ENCODE data around the gene KLK8.
"Not testable (repeated sequence)": the region's sequence is repeated elsewhere in the genome, so short reads cannot be mapped to it uniquely, and the experiment has no call there.

KLK8 gene

GRCh38 chr19:51000981-51001380 lies 423 bp downstream of the KLK8 start:
- H3K9me3 ChIP-seq (ENCODE audit: control extremely low read depth in 1 of 5, control insufficient read depth in 4 of 5, insufficient read depth in 2 of 5, low read depth in 1 of 5, low read length in 4 of 5): no peaks in the 10 kb centered on the region
- CTCF ChIA-PET: no interaction called here
- no peaks in the 10 kb centered on the region for H3K4me1 ChIP-seq (ENCODE audit: control extremely low read depth in 1 of 4, control insufficient read depth in 4 of 4, insufficient read depth in 4 of 4, low read length in 3 of 4)
- no peaks in the 10 kb centered on the region for H3K36me3 ChIP-seq (ENCODE audit: control insufficient read depth in 4 of 4, insufficient read depth in 4 of 4, low read length in 3 of 4)
- no peak overlapping the region for H3K4me3 ChIP-seq (ENCODE audit: control insufficient read depth in 1 of 7, extremely low read depth in 1 of 7, insufficient read depth in 4 of 7, low read depth in 2 of 7, low read length in 6 of 7)
- 56% methylated on average over 7 of the region's 16 CpGs for WGBS (ENCODE audit: insufficient coverage)
- H3K27ac ChIP-seq (ENCODE audit: insufficient read depth in 1 of 2, low read depth in 1 of 2, low read length in 2 of 2, poor library complexity in 1 of 2, severe bottlenecking in 2 of 2): no peak overlapping the region
- DNase-seq: no peak
- POLR2A ChIA-PET: no interaction called here
- H3K27me3 ChIP-seq (replicated peaks in 2 of 5; ENCODE audit: control insufficient read depth in 4 of 5, insufficient read depth in 5 of 5, low read length in 4 of 5): peaks cover 2 to 78% (median 16%) of the 10 kb centered on the region in 5 experiments

- peaks cover 2 to 79% (median 16%) of the 10 kb centered on the region in 5 experiments for H3K27me3 ChIP-seq (replicated peaks in 2 of 5; ENCODE audit: control insufficient read depth in 4 of 5, insufficient read depth in 5 of 5, low read length in 4 of 5)
- no peak overlapping the region for H3K4me3 ChIP-seq (ENCODE audit: control insufficient read depth in 1 of 7, extremely low read depth in 1 of 7, insufficient read depth in 4 of 7, low read depth in 2 of 7, low read length in 6 of 7)
- H3K36me3 ChIP-seq (ENCODE audit: control insufficient read depth in 4 of 4, insufficient read depth in 4 of 4, low read length in 3 of 4): no peaks in the 10 kb centered on the region
- no peak overlapping the region for H3K27ac ChIP-seq (ENCODE audit: insufficient read depth in 1 of 2, low read depth in 1 of 2, low read length in 2 of 2, poor library complexity in 1 of 2, severe bottlenecking in 2 of 2)
- ChIA-PET POLR2A (no interaction called here), CTCF (no interaction called here)
- no peaks in the 10 kb centered on the region for H3K4me1 ChIP-seq (ENCODE audit: control extremely low read depth in 1 of 4, control insufficient read depth in 4 of 4, insufficient read depth in 4 of 4, low read length in 3 of 4)
- DNase-seq: no peak
- whole genome bisulfite sequencing (ENCODE audit: insufficient coverage): 95% methylated on average over 10 of the region's 10 CpGs
- H3K9me3 ChIP-seq (ENCODE audit: control extremely low read depth in 1 of 5, control insufficient read depth in 4 of 5, insufficient read depth in 2 of 5, low read depth in 1 of 5, low read length in 4 of 5): no peaks in the 10 kb centered on the region
Measured at GRCh38 chr19:51000426-51000825, 978 bp downstream of the KLK8 start.

- Histone ChIP-seq H3K27me3 (replicated peaks in 2 of 5; ENCODE audit: control insufficient read depth in 4 of 5, insufficient read depth in 5 of 5, low read length in 4 of 5) (peaks cover 2 to 66% (median 16%) of the 10 kb centered on the region in 5 experiments), H3K4me3 (ENCODE audit: control insufficient read depth in 1 of 7, extremely low read depth in 1 of 7, insufficient read depth in 4 of 7, low read depth in 2 of 7, low read length in 6 of 7) (no peak overlapping the region), H3K36me3 (ENCODE audit: control insufficient read depth in 4 of 4, insufficient read depth in 4 of 4, low read length in 3 of 4) (no peaks in the 10 kb centered on the region), H3K4me1 (ENCODE audit: control extremely low read depth in 1 of 4, control insufficient read depth in 4 of 4, insufficient read depth in 4 of 4, low read length in 3 of 4) (no peaks in the 10 kb centered on the region), H3K27ac (ENCODE audit: insufficient read depth in 1 of 2, low read depth in 1 of 2, low read length in 2 of 2, poor library complexity in 1 of 2, severe bottlenecking in 2 of 2) (no peak overlapping the region), H3K9me3 (ENCODE audit: control extremely low read depth in 1 of 5, control insufficient read depth in 4 of 5, insufficient read depth in 2 of 5, low read depth in 1 of 5, low read length in 4 of 5) (no peaks in the 10 kb centered on the region)
- 95% methylated on average over 3 of the region's 4 CpGs for WGBS (ENCODE audit: insufficient coverage)
- DNase-seq: no peak
- POLR2A ChIA-PET: no interaction called here
- CTCF ChIA-PET: no interaction called here
Measured at GRCh38 chr19:50998686-50999085, 2.7 kb downstream of the KLK8 start.

- no peak overlapping the region for H3K27ac ChIP-seq (ENCODE audit: insufficient read depth in 1 of 2, low read depth in 1 of 2, low read length in 2 of 2, poor library complexity in 1 of 2, severe bottlenecking in 2 of 2)
- H3K4me1 ChIP-seq (ENCODE audit: control extremely low read depth in 1 of 4, control insufficient read depth in 4 of 4, insufficient read depth in 4 of 4, low read length in 3 of 4): no peaks in the 10 kb centered on the region
- ChIA-PET CTCF (no interaction called here), POLR2A (no interaction called here)
- no peaks in the 10 kb centered on the region for H3K9me3 ChIP-seq (ENCODE audit: control extremely low read depth in 1 of 5, control insufficient read depth in 4 of 5, insufficient read depth in 2 of 5, low read depth in 1 of 5, low read length in 4 of 5)
- no peak for DNase-seq
- H3K27me3 ChIP-seq (replicated peaks in 2 of 5; ENCODE audit: control insufficient read depth in 4 of 5, insufficient read depth in 5 of 5, low read length in 4 of 5): peaks cover under 1 to 60% (median 16%) of the 10 kb centered on the region in 5 experiments
- no peaks in the 10 kb centered on the region for H3K36me3 ChIP-seq (ENCODE audit: control insufficient read depth in 4 of 4, insufficient read depth in 4 of 4, low read length in 3 of 4)
- 70% methylated on average over 2 of the region's 5 CpGs for WGBS (ENCODE audit: insufficient coverage)
- no peak overlapping the region for H3K4me3 ChIP-seq (ENCODE audit: control insufficient read depth in 1 of 7, extremely low read depth in 1 of 7, insufficient read depth in 4 of 7, low read depth in 2 of 7, low read length in 6 of 7)
Measured at GRCh38 chr19:50998061-50998460, 3.3 kb downstream of the KLK8 start.

- ChIA-PET CTCF (no interaction called here), POLR2A (no interaction called here)
- Histone ChIP-seq H3K4me1 (ENCODE audit: control extremely low read depth in 1 of 4, control insufficient read depth in 4 of 4, insufficient read depth in 4 of 4, low read length in 3 of 4) (no peaks in the 10 kb centered on the region), H3K27me3 (replicated peaks in 2 of 5; ENCODE audit: control insufficient read depth in 4 of 5, insufficient read depth in 5 of 5, low read length in 4 of 5) (peaks cover 0 to 31% (median 15%) of the 10 kb centered on the region in 5 experiments), H3K36me3 (ENCODE audit: control insufficient read depth in 4 of 4, insufficient read depth in 4 of 4, low read length in 3 of 4) (no peaks in the 10 kb centered on the region), H3K9me3 (ENCODE audit: control extremely low read depth in 1 of 5, control insufficient read depth in 4 of 5, insufficient read depth in 2 of 5, low read depth in 1 of 5, low read length in 4 of 5) (no peaks in the 10 kb centered on the region), H3K4me3 (ENCODE audit: control insufficient read depth in 1 of 7, extremely low read depth in 1 of 7, insufficient read depth in 4 of 7, low read depth in 2 of 7, low read length in 6 of 7) (no peak overlapping the region), H3K27ac (ENCODE audit: insufficient read depth in 1 of 2, low read depth in 1 of 2, low read length in 2 of 2, poor library complexity in 1 of 2, severe bottlenecking in 2 of 2) (no peak overlapping the region)
- peak in 2 of 3 donors; percentile 7 to 9 for DNase-seq
- WGBS (ENCODE audit: insufficient coverage): 100% methylated on average over 1 of the region's 2 CpGs
Measured at GRCh38 chr19:50994129-50994528, 7.3 kb downstream of the KLK8 start.

GRCh38 chr19:50992666-50993035 lies 8.8 kb downstream of the KLK8 start:
- Histone ChIP-seq H3K27ac (ENCODE audit: insufficient read depth in 1 of 2, low read depth in 1 of 2, low read length in 2 of 2, poor library complexity in 1 of 2, severe bottlenecking in 2 of 2) (no peak overlapping the region), H3K36me3 (ENCODE audit: control insufficient read depth in 4 of 4, insufficient read depth in 4 of 4, low read length in 3 of 4) (no peaks in the 10 kb centered on the region), H3K9me3 (ENCODE audit: control extremely low read depth in 1 of 5, control insufficient read depth in 4 of 5, insufficient read depth in 2 of 5, low read depth in 1 of 5, low read length in 4 of 5) (no peaks in the 10 kb centered on the region), H3K4me3 (ENCODE audit: control insufficient read depth in 1 of 7, extremely low read depth in 1 of 7, insufficient read depth in 4 of 7, low read depth in 2 of 7, low read length in 6 of 7) (no peak overlapping the region), H3K4me1 (ENCODE audit: control extremely low read depth in 1 of 4, control insufficient read depth in 4 of 4, insufficient read depth in 4 of 4, low read length in 3 of 4) (no peaks in the 10 kb centered on the region), H3K27me3 (replicated peaks in 2 of 5; ENCODE audit: control insufficient read depth in 4 of 5, insufficient read depth in 5 of 5, low read length in 4 of 5) (peaks cover 0 to 29% (median 7%) of the 10 kb centered on the region in 5 experiments)
- CTCF ChIA-PET: no interaction called here
- WGBS (ENCODE audit: insufficient coverage): 50% methylated on average over 1 of the region's 2 CpGs
- DNase-seq: no peak
- POLR2A ChIA-PET: no interaction called here

DNA sequence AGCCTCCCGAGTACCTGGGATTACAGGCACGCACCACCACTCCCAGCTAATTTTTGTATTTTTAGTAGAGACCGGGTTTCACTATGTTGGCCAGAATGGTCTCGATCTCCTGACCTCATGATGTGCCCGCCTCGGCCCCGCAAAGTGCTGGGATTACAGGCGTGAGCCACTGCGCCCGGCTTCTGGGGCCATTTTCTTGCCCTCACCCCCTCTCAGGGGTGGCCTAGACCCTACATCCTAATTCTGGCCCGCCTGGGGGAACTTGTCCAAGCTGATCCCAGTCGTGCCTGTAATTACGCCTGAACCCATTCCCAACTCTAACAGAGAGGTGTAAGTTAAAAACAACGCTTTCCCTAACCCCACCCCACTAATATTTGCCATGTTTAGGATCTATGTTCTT lies 17.0 kb downstream of the KLK8 start:
- WGBS (ENCODE audit: insufficient coverage): 86% methylated on average over 11 of the region's 14 CpGs
- H3K27me3 ChIP-seq (replicated peaks in 2 of 5; ENCODE audit: control insufficient read depth in 4 of 5, insufficient read depth in 5 of 5, low read length in 4 of 5): peaks cover 5 to 78% (median 9%) of the 10 kb centered on the region in 5 experiments
- CTCF ChIA-PET; H3K4me1 ChIP-seq (ENCODE audit: control extremely low read depth in 1 of 4, control insufficient read depth in 4 of 4, insufficient read depth in 4 of 4, low read length in 3 of 4); H3K36me3 ChIP-seq (ENCODE audit: control insufficient read depth in 4 of 4, insufficient read depth in 4 of 4, low read length in 3 of 4); H3K4me3 ChIP-seq (ENCODE audit: control insufficient read depth in 1 of 7, extremely low read depth in 1 of 7, insufficient read depth in 4 of 7, low read depth in 2 of 7, low read length in 6 of 7); H3K27ac ChIP-seq (ENCODE audit: insufficient read depth in 1 of 2, low read depth in 1 of 2, low read length in 2 of 2, poor library complexity in 1 of 2, severe bottlenecking in 2 of 2); H3K9me3 ChIP-seq (ENCODE audit: control extremely low read depth in 1 of 5, control insufficient read depth in 4 of 5, insufficient read depth in 2 of 5, low read depth in 1 of 5, low read length in 4 of 5); POLR2A ChIA-PET; DNase-seq: not testable (repeated sequence)
